ENCODE measurements around the gene IMPA2.

DNA sequence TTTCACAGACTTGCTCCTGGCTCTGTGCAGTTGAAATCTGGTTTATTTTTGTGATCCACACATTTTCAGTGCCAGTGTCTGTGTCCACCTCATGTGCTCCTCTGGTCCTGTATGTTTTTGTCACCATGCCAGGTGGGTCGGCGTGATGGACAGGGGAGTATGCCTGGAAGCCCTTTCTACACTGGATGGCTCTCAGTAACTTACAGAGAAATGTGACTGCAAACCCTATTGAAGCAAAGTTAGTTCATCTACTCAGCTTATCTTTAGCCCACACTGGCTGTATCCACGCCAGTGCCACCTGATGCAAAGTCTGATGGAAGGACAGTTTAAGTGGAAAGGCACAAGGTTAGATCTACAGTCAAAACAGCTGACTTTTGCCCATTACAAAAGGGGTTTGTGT is 4.3 kb downstream of the IMPA2 start:
- TF ChIP-seq CTCF (IDR thresholded peaks at IDR 0.05) (no peak), POLR2A (IDR thresholded peaks at IDR 0.05) (no peak)

Measured in uterus (tissue), 2 donors.